ENCODE results near the gene KSR2.

KSR2 gene

GRCh38 chr12:117606024-117606423 is 362.8 kb downstream of the KSR2 start:
- no peak for TF ChIP-seq CTCF (IDR thresholded peaks at IDR 0.05)
- DNase-seq: no peak
- peaks cover 46% of the 10 kb centered on the region for H3K27me3 Mint-ChIP-seq (ENCODE audit: low read depth, poor library complexity)
- H3K4me1 Mint-ChIP-seq: peaks cover 14% of the 10 kb centered on the region
- H3K27ac Mint-ChIP-seq: no peak overlapping the region
- H3K36me3 Mint-ChIP-seq (ENCODE audit: low read depth): no peaks in the 10 kb centered on the region
- no peak overlapping the region for H3K4me3 Mint-ChIP-seq
- no peaks in the 10 kb centered on the region for H3K9me3 Mint-ChIP-seq

- H3K27ac Mint-ChIP-seq: no peak overlapping the region
- no peak for TF ChIP-seq CTCF (IDR thresholded peaks at IDR 0.05)
- no peak overlapping the region for H3K4me3 Mint-ChIP-seq
- no peak for DNase-seq
- peaks cover 44% of the 10 kb centered on the region for H3K27me3 Mint-ChIP-seq (ENCODE audit: low read depth, poor library complexity)
- no peaks in the 10 kb centered on the region for H3K36me3 Mint-ChIP-seq (ENCODE audit: low read depth)
- H3K9me3 Mint-ChIP-seq: no peaks in the 10 kb centered on the region
- H3K4me1 Mint-ChIP-seq: peaks cover 34% of the 10 kb centered on the region
Measured at GRCh38 chr12:117603316-117604113, 365.3 kb downstream of the KSR2 start.

GRCh38 chr12:117599849-117600248 is 368.9 kb downstream of the KSR2 start:
- Mint-ChIP-seq H3K36me3 (ENCODE audit: low read depth) (no peaks in the 10 kb centered on the region), H3K4me1 (peaks cover 37% of the 10 kb centered on the region), H3K27me3 (ENCODE audit: low read depth, poor library complexity) (peaks cover 17% of the 10 kb centered on the region), H3K27ac (no peak overlapping the region), H3K9me3 (peaks cover 4% of the 10 kb centered on the region), H3K4me3 (no peak overlapping the region)
- TF ChIP-seq CTCF (IDR thresholded peaks at IDR 0.05): no peak
- no peak for DNase-seq

- no peak for DNase-seq
- Mint-ChIP-seq H3K27me3 (ENCODE audit: low read depth, poor library complexity) (peaks cover 19% of the 10 kb centered on the region), H3K36me3 (ENCODE audit: low read depth) (no peaks in the 10 kb centered on the region), H3K4me3 (no peak overlapping the region), H3K9me3 (peaks cover 4% of the 10 kb centered on the region), H3K27ac (no peak overlapping the region), H3K4me1 (peaks cover 56% of the 10 kb centered on the region)
- TF ChIP-seq CTCF (IDR thresholded peaks at IDR 0.05): no peak
Measured at GRCh38 chr12:117596968-117597367, 371.8 kb downstream of the KSR2 start.

- Mint-ChIP-seq H3K36me3 (ENCODE audit: low read depth) (no peaks in the 10 kb centered on the region), H3K4me1 (peaks cover 64% of the 10 kb centered on the region)
Measured at GRCh38 chr12:117595751-117596150, 373.0 kb downstream of the KSR2 start.

More at GRCh38 chr12:117595751-117596150, 373.0 kb downstream of the KSR2 start:
- peaks cover 10% of the 10 kb centered on the region for H3K9me3 Mint-ChIP-seq
- peaks cover 13% of the 10 kb centered on the region for H3K27me3 Mint-ChIP-seq (ENCODE audit: low read depth, poor library complexity)
- H3K4me3 Mint-ChIP-seq: no peak overlapping the region
- no peak overlapping the region for H3K27ac Mint-ChIP-seq
- TF ChIP-seq CTCF (IDR thresholded peaks at IDR 0.05): no peak
- no peak for DNase-seq
